HT-29 (cell line): ENCODE results near the gene HLA-DMB. TPM values are rescaled to one million over a fixed set of nuclear protein-coding genes. Genes with fewer than 3 reads are reported as not detected.

Experiments used
- DNase-seq: peaks from one replicate; pipeline ENCODE4 v3.0.0-alpha.2; 2015; ENCODE audit warnings: low spot score
- small RNA-seq: library from RNA; depleted of rRNA; stranded (forward); fragments of <200 nt; gene quantifications from one replicate; pipeline ENCODE3, GENCODE V24; 2014
- total RNA-seq: library from RNA; depleted of rRNA; stranded (reverse); fragments of >200 nt; shearing (Covaris generic); gene quantifications from 2 replicates; pipeline ENCODE4 v1.2.3, GENCODE V29; 2014; rRNA removed

The HLA-DMB gene
- total RNA-seq, 1 experiment from 2014 or later: 3.3 TPM

DNA sequence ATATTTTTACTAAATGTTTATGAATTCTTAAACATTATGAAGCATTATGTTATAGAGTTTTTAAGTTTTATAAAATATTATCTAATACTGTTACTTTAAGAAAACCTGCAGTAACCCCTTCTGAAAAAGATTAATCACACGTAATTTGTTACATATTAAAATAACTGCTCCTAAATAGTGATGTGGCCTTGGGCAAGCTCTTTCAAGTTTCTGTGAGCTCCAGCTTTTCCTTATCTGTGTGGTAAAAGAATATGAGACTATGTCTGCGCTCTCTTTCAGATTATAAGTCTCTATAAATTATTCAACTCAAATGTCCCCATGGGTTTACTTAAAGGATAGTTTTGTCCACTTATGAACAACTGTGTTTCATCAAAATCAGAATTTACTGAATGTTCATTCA is 31.9 kb downstream of the HLA-DMB start:
- DNase-seq: no peak

DNA sequence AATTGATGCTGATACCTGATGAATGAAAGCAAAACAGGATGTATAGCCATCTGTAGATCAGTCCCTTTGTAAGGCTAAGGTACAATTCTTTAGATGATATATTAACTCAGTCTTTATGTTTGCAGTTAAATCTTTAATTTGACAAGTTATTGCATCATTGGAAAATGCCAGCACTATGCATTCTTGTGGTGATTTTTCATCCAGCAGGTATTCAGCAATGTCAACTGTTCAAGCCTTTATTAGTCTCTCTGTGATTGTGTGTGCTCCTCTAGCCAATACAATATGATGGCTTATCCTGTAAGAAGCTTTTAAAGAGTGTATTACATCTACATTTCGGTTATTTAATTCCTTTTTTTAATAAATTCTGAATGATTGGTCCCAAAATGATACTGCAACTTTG is 34.3 kb downstream of the HLA-DMB start:
- peak; percentile 34 for DNase-seq

DNA sequence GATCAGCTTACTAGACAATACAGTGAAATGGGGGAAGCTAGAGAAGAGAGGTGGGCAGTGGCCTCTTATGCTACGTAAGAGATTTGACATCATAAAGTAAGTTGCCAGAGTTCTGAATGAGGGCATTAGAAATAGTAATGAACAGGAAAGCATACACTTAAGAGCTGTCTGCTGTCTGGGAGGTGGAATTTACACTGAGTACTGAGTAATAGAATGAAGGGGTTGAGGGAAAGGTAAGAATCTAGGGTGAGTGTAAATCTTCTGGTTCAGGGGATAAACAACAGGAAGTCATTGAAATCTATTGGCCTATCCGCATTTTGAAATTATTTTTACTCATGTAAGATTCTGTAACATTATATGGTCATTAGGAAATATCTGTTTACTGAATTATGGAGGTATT is 35.8 kb downstream of the HLA-DMB start:
- no peak for DNase-seq

- DNase-seq: no peak
Observed at GRCh38 chr6:32903952-32904351, 36.9 kb downstream of the HLA-DMB start.

DNA sequence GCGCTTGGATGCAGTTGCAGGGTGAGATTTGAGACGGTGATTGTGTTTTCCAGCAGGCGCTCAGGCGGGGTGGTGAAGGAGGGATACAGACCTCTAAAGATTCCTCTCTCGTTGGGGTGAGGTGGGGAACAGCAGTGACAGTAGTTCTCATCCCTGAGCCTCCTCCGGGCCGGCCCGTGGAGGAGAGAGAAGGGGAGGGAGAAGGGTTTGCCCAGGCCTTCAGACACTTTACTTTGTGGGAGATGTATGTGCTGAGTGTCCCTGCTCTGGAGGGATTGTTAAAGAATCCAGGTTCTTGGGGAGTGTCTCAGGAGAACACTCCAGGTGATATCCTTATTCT is 45.9 kb downstream of the HLA-DMB start:
- DNase-seq: no peak

DNA sequence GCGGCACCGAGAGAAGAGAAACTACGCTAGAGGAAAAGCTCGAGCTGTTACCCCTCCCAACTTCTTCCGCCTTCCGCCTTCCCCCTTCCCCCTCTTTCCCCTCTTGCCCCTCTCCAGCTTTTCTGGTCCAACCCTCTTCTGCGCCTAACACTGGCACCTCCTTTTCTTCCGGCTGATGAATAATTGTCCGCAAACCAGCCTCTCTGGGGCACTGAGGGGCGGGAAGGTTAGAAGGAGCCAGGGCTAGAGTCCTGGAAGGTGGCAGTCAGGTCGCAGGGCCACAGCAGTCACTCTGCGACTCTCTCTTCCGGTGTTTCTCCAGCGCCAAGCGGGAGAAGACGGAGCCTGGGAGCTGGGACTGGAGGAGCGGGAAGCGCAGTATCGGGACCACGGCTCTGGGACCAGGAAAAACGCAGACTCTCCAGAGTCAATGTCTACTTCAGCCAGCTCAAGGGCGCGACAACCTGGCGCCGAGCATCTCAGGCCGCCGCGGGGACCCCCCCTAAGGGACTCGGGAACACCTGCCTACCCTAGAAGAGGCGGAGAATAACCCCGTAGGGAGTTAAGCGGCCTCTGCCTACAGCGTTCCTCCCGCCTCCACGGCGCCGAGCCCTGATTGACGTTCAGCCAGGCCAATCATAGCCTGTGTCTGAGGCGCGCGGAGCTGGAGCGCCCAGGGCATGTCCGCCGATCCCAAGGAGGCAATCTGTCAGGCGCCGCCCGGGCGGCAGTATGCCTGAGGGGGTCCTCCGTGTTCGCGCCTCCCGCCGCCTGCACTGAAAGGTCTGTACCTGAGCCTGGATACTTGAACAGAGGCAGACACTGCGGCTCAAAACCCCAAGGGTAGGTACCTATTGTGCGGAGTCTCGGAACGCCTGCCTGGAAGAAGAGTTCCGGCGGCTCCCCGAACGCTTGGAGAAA is 46.5 kb downstream of the HLA-DMB start:
- DNase-seq: peak; percentile 97

DNA sequence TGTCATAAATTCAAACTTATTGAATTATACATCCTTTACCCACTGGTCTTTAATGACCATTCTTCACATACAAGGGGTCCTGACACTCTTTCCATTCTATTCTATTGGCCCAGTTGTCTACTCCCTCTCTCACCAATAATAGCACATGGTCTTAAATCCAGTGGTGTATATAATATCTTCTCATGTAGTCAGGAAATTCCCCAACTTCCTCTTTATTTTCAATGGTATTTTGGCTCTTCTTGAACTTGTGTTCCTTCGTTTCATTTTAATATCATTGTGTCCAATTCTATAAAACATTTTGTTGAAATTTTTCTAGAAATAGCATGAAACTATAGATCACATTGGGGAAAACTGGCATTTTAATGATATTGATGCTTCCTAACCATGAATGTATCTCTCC is 50.0 kb downstream of the HLA-DMB start:
- DNase-seq: no peak

DNA sequence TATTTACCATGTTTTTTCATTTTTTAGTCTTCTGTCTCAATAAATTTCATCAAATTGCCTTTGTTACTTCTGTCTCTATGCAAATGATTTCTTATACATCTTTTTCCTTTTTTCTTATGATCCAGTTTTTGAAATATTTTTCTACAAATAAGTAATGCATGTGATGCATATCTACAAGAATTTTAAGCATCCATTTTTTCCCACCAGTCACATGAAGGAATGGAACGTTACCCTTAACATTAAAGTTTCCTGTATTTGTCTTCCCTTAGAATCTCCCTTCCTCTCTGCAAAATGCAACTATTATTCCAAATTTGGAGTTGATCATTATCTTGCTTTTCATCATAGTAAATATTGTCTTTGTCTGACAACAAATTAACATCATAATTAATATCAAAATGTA is 51.3 kb downstream of the HLA-DMB start:
- no peak for DNase-seq

DNA sequence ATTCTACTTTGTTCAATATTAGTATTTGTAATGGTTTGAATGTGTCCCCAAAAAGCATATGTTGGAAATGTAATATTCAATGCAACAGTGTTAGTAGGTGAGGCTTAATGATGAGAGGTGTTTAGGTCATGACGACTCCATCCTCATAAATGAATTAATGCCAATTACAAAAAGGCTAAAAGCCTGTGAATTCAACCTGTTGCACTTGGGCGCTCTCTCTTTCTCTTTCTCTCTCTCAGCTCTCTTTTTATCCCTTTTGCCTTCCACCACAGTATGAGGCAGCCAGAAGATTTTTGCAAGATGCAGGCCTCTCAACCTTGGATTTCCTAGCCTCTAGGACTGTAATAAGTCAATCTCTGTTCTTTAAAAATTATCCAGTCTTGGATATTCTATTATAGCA is 52.3 kb downstream of the HLA-DMB start:
- DNase-seq: no peak

GRCh38 chr6:32887616-32888015 is 53.2 kb downstream of the HLA-DMB start:
- no peak for DNase-seq

GRCh38 chr6:32886681-32887383 is 54.0 kb downstream of the HLA-DMB start:
- DNase-seq: no peak

DNA sequence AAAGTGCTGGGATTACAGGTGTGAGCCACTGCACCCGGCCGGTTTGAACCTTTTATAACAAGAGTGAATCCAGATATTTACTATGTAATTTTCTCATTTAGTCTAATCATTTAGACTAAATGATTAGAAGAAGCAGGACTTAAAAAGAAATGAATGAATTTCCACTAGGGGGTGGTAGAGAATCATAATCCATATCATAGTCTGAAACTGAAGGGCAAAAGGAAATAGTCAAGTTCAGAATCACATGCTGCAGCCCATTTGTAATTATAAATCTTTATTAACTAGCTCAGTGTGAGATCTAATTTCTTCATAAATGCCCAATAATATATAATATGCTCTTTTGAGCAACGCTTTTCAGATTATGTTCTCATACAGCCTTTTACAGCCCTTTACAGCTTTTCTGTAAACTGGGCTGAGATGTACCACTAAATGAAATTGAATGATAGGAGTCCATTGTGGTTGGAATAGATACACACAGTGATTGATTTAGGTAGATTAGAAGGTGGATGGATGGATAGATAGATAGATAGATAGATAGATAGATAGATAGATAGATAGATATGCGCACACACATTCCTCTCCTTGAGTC is 55.0 kb downstream of the HLA-DMB start:
- DNase-seq: peak; percentile 75

Small RNAs within 50 kb of the gene (small RNA-seq; reads per million reads assigned to genes)
- gene HLA-Z: not detected

Other genes with a start within 250 kb of the HLA-DMB start
- gene HLA-DQA2, start 199.6 kb downstream of the HLA-DMB start, total RNA-seq: not detected in 2 replicates
- not detected in 2 replicates for gene HLA-DQB2, start 177.5 kb downstream of the HLA-DMB start, total RNA-seq
- not detected in 2 replicates for gene HLA-DOB, start 124.0 kb downstream of the HLA-DMB start, total RNA-seq
- gene TAP2, start 102.3 kb downstream of the HLA-DMB start, total RNA-seq: 50.3 and 54.9 TPM in 2 replicates
- gene PSMB8, start 97.0 kb downstream of the HLA-DMB start, total RNA-seq: 27.1 and 29.3 TPM in 2 replicates
- gene TAP1, start 87.3 kb downstream of the HLA-DMB start, total RNA-seq: 15.2 and 20.9 TPM in 2 replicates
- 2.1 and 4.4 TPM in 2 replicates for gene PSMB9, start 86.8 kb downstream of the HLA-DMB start, total RNA-seq
- gene HLA-DMA, start 12.1 kb upstream of the HLA-DMB start, total RNA-seq: 8.5 and 9.0 TPM in 2 replicates
- gene BRD2, start 27.6 kb upstream of the HLA-DMB start, total RNA-seq: 144 and 147 TPM in 2 replicates
- gene HLA-DOA, start 68.6 kb upstream of the HLA-DMB start, total RNA-seq: 0.03 and 0.23 TPM in 2 replicates
- gene HLA-DPA1, start 132.6 kb upstream of the HLA-DMB start, total RNA-seq: not detected in 2 replicates
- gene HLA-DPB1, start 135.0 kb upstream of the HLA-DMB start, total RNA-seq: not detected in 2 replicates